Fibroblast of peridontal ligament (primary cell): Measurements from ENCODE around the gene LILRB1.
"Not testable (repeated sequence)": the region's sequence is repeated elsewhere in the genome, so short reads cannot be mapped to it uniquely, and the experiment has no call there.

Experiments
- DNase-seq: peaks from one replicate; pipeline ENCODE4 v3.0.0-alpha.2; 2010; ENCODE audit errors: extremely low read depth

Gene LILRB1

GRCh38 chr19:54624934-54625730 lies 5.2 kb upstream of the LILRB1 start:
- not testable (repeated sequence) for DNase-seq

DNA sequence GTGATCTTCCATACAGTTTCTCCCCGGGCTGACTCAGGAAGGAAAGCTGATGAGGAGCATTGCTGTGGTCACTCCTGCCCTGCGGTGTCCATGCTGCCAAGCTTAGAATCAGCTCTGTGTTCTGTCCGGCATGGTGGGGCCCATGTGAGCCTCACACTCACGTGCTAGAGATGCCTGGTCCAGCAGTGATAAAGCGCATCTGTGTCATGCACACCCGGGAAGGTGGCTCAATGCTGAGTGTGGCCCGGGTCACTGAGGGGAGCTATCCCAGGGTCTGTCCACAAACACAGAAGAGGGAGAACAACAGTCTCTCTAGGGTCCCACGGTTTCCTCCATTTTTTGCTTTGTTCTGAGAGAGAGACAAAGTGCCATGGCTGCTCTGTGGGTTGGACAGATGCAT lies 3.5 kb upstream of the LILRB1 start:
- no peak for DNase-seq

DNA sequence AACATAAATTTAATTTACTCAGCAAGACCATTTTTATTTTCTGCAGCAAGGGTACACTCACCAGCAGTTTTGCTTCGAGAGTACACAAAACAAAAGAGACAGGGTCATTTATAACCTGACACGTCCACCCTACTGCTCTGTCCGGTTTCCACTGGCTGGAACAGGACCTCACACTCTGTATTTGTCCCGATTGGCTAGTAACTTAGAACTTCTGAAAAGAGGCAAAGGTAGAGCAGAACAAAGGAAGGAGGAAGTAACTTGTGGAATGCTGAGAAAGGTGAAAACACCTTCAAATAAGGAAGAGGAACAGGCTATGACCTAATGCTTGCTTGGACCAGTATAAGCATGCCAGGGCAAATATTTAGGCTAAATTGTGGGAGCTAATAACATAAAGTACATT lies 2.4 kb upstream of the LILRB1 start:
- not testable (repeated sequence) for DNase-seq

DNA sequence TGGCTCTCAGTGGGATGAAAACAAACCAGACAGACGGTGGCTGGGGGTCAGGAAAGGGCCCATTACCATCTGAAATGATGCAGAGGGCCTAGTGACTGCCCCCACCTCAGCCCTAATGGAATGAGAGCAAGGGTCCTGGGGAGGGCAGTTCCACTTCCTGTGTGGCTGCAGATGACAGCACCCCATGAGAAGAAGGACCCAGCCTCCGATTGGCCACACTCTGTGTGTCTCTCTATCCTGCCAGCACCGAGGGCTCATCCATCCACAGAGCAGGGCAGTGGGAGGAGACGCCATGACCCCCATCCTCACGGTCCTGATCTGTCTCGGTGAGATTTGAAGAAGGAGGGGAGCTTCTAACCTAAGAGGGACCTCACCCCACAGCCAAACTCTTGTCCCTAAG lies 498 bp downstream of the LILRB1 start:
- no peak for DNase-seq

GRCh38 chr19:54631489-54632337 lies 1.4 kb downstream of the LILRB1 start:
- DNase-seq, result not testable (repeated sequence)

DNA sequence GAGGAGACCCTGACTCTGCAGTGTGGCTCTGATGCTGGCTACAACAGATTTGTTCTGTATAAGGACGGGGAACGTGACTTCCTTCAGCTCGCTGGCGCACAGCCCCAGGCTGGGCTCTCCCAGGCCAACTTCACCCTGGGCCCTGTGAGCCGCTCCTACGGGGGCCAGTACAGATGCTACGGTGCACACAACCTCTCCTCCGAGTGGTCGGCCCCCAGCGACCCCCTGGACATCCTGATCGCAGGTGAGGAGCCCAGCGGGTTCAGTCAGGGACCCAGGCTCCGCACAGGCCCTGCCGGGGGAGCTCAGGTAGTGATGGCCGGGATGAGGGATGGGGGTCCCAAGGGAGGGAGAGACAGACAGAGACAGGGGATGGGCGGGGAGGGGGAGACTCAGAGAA lies 2.2 kb downstream of the LILRB1 start:
- DNase-seq, result not testable (repeated sequence)

DNA sequence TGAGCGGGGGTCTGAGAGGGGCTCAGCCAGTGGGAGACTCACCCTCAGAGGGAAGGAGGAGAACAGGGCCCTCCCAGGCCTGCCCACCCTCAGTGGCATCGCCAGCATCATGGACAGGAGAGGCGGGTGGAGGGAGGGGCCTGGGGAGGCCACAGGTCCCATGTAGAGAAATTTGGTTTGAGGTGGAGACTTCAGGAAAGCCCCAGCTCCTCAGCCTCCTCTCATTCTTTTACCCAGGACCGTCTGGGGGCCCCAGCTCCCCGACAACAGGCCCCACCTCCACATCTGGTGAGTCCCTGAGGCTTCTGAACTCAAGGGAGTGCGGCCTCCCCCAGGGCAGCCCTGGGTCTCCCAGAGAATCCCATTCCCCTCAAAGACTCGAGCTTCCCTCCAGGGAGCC lies 3.1 kb downstream of the LILRB1 start:
- no peak for DNase-seq

GRCh38 chr19:54636081-54636480 lies 5.8 kb downstream of the LILRB1 start:
- not testable (repeated sequence) for DNase-seq

DNA sequence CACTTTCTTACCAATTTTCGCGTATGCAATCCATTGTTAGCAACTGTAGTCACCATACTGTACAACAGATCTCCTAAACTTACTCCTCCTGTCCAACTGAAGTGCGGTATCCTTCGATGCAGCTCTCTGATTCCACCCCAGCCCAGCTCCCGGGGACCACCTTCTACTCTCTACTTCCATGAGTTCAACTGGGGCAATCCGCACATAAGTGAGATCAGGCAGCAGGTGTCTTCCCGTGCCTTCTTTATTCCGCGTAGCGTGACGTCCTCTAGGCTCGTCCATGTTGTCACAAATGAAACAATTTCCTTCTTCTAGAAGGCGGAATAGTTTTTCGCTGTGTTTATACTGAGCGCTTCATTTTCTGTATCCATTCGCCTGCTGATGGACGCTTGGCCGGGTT lies 8.4 kb downstream of the LILRB1 start:
- DNase-seq, result no peak

DNA sequence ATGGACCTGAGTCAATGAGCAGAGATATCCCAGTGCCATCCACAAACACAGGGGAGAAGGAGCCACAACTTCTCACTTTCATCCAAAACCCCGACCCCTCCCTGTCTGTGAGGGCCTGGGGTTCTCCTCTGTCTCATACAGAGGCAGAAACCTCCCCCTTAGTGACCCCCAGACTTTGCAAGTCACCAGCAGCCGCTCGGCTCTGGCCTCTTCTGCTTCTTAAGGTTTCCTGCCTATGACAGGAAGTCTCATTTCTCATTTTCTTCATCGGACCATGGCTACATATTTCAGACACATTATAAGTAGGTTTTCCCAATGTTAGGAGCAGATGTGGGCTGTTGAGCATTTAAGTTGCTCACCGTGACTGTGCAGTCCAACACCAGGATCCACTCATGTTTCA lies 12.7 kb downstream of the LILRB1 start:
- not testable (repeated sequence) for DNase-seq

GRCh38 chr19:54643583-54643982 lies 13.3 kb downstream of the LILRB1 start:
- DNase-seq, result not testable (repeated sequence)

DNA sequence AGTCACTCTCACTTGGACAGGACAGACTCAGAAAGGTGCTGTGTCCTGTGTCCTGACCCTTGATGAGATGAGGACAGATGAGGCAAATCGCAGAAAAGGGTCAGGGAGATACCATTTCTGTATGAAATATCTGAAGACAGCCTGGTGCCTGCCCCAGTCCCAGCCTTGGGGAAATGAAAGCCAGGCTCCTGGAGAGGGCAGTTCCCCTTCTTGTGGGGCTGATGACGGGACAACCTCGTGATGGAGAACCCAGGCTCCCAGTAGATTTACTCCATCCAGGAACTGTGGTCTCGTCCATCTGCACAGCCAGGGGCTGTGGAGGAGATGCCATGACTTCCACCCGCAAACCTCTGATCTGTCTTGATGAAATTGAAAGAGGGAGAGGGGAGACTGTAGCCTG lies 13.8 kb downstream of the LILRB1 start:
- no peak for DNase-seq

- no peak for DNase-seq
These were observed 16.1 kb downstream of the LILRB1 start for GRCh38 chr19:54646331-54646841.

GRCh38 chr19:54648129-54648528 lies 17.8 kb downstream of the LILRB1 start:
- DNase-seq, result no peak

GRCh38 chr19:54650108-54650655 lies 19.9 kb downstream of the LILRB1 start:
- DNase-seq, result no peak

DNA sequence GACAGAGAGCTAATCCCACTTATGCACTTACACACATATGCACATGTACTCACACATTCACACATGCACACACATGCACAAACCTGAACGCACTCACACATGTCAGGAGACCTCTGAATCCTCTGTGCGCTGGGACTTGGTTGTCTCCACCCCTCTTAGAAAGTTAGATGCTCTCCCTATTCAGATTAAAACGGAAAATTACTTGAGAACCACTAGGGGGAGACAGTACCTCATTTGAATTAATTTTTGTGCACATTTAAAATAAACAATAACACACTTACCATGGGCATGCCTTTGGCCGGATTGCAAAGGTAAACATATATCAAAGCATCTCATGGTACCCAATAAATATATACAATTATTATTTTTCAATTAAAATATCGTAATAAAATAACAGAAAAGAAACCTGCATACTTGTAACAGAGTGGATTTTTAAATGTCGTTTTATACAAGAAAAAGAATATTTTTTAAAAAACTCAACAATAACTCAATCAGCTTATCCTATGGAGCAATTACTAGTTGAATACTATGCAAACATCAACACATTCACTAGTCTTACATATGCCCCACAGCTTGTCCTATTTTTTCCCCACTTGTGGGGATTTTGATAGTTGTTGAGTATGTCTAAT lies 23.0 kb downstream of the LILRB1 start:
- DNase-seq, result peak; percentile 10

DNA sequence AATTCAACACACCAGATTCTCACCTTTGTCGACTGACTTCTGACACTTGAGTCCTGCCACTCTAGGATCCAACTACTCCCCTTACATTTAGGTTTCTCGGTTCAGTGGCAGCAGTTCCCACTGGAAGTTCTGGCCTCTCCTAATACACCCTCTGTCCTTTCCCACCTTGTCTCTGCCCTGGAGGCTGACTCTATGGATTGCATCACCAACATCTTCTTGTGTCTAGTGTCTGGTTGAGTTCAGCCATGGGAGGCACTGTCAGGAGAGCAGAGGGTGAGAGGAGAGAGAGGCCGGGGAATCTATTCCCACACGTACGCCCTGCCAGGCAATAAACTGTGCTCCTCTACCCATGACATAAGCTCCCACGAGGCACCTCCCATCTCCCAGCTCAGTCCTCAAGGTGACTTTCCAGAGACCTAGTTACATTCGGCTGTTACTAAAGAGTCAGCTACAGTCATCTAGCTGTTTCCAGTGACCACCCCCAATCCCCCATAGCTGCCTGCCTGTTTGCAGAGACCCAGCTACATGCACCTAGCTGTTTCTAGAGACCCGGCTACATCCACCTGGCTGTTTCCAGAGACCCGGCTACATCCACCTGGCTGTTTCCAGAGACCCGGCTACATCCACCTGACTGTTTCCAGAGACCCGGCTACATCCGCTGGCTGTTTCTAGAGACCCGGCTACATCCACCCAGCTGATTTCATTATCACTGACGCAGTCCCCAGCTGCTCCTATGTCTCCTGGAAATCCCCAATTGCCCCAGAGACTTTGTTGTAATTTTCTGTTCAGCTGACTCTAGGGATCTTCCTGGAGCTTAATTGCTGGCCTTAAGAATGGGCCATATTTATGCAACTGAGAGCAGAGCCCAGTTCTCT lies 24.4 kb downstream of the LILRB1 start:
- no peak for DNase-seq

DNA sequence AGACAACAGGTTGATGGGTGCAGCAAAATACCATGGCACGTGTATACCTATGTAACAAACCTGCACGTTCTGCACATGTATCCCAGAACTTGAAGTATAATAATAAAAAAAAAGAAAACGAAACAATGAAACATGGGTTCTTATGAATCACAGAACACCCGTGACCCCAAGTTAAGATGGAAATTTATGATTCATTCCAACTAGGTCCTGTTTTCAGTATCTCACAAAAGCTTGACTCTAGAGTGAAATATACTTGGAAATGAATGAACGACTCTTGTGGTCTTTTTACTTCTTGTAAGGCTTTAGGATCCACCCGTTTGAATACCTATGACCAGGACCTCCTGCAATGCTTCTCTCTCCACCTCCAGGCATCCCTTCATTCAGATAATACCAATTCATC lies 29.0 kb downstream of the LILRB1 start:
- no peak for DNase-seq

DNA sequence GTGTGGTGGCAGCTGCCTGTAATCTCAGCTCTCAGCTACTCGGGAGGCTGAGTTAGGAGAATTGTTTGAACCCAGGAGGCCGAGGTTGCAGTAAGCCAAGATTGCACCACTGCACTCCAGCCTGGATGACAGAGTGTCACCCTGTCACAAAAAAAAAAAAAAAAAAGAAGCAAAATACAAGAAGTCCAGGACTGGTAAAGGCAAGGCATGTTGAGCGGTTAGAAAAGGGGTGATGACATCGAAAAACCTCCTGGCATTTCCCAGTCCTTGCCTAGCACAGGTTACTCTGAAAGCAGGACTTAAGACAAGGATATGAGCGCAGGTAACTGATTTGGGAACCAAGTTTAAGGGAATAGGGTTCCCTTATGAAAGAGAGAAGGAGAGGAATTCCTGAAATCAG lies 30.0 kb downstream of the LILRB1 start:
- no peak for DNase-seq

- DNase-seq, result no peak
These were observed 30.7 kb downstream of the LILRB1 start for GRCh38 chr19:54660964-54661363.
